GM23338 (cell line): ENCODE measurements around the gene HOXD9. TPM values are rescaled to one million over a fixed set of nuclear protein-coding genes. Genes with fewer than 3 reads are reported as not detected.

Source experiments
- ATAC-seq: fragments of 200-7000 bp; cut with Tn5 transposase; 3 replicates; pipeline ENCODE4 v1.9.1; 2020
- DNase-seq: peaks from one replicate; pipeline ENCODE4 v3.0.0-alpha.2; 2015; ENCODE audit warnings: low spot score
- H2AFZ ChIP-seq: fragments of 200-600 bp; sonication (generic); 2 replicates; pipeline ENCODE4 v1.8.0; 2016; ENCODE audit warnings: antibody characterized with exemption, mild to moderate bottlenecking, moderate library complexity
- H3F3A ChIP-seq: fragments of 200-600 bp; sonication (generic); replicated peaks from 2 replicates; pipeline ENCODE4 v1.8.0; 2017; ENCODE audit warnings: antibody characterized with exemption, mixed run types, low read depth
- H3K27ac ChIP-seq: fragments of 200-600 bp; sonication (generic); 2 replicates; pipeline ENCODE4 v1.6.1; 2016; ENCODE audit warnings: low read depth
- H3K27me3 ChIP-seq: fragments of 200-600 bp; sonication (generic); 2 replicates; pipeline ENCODE4 v1.8.0; 2016; ENCODE audit warnings: mild to moderate bottlenecking, mixed run types, moderate library complexity; ENCODE audit not compliant: insufficient read depth
- H3K36me3 ChIP-seq: fragments of 200-600 bp; sonication (generic); 2 replicates; pipeline ENCODE4 v1.8.0; 2016; ENCODE audit warnings: mild to moderate bottlenecking; ENCODE audit not compliant: insufficient read depth
- H3K4me1 ChIP-seq: fragments of 200-600 bp; sonication (generic); 2 replicates; pipeline ENCODE4 v1.8.0; 2016; ENCODE audit warnings: mild to moderate bottlenecking, moderate library complexity; ENCODE audit not compliant: insufficient read depth
- H3K4me2 ChIP-seq: fragments of 200-600 bp; sonication (generic); 2 replicates; pipeline ENCODE4 v1.7.1; 2017; ENCODE audit warnings: mixed run types
- H3K4me3 ChIP-seq: fragments of 200-600 bp; sonication (generic); 2 replicates; pipeline ENCODE4 v1.6.1; 2016; ENCODE audit warnings: mixed run types
- H3K79me2 ChIP-seq: fragments of 200-600 bp; sonication (generic); replicated peaks from 2 replicates; pipeline ENCODE4 v1.8.0; 2017; ENCODE audit warnings: mild to moderate bottlenecking; ENCODE audit not compliant: insufficient read depth
- H3K9me2 ChIP-seq: fragments of 200-600 bp; sonication (generic); 2 replicates; pipeline ENCODE4 v1.8.0; 2017; ENCODE audit not compliant: insufficient read depth
- H4K20me1 ChIP-seq: fragments of 200-600 bp; sonication (generic); replicated peaks from 2 replicates; pipeline ENCODE4 v1.8.0; 2017; ENCODE audit warnings: mild to moderate bottlenecking; ENCODE audit not compliant: insufficient read depth
- H3K27ac Mint-ChIP-seq: 2 replicates; pipeline ENCODE4 v1.8.0; 2020; ENCODE audit warnings: inconsistent platforms, mild to moderate bottlenecking, moderate library complexity, mixed read lengths
- H3K27me3 Mint-ChIP-seq: 3 replicates; pipeline ENCODE4 v1.8.0; 2022; ENCODE audit warnings: low read depth, mild to moderate bottlenecking, moderate library complexity, mixed read lengths, inconsistent platforms; ENCODE audit not compliant: insufficient read depth, poor library complexity
- H3K36me3 Mint-ChIP-seq: 3 replicates; pipeline ENCODE4 v1.8.0; 2021; ENCODE audit warnings: low read depth, mild to moderate bottlenecking, inconsistent platforms, moderate library complexity, mixed read lengths
- H3K4me1 Mint-ChIP-seq: 3 replicates; pipeline ENCODE4 v1.8.0; 2020; ENCODE audit warnings: mild to moderate bottlenecking, inconsistent platforms, mixed read lengths
- H3K4me3 Mint-ChIP-seq: 3 replicates; pipeline ENCODE4 v1.8.0; 2021; ENCODE audit warnings: moderate library complexity, mild to moderate bottlenecking, inconsistent platforms, mixed read lengths
- H3K9me3 Mint-ChIP-seq: 3 replicates; pipeline ENCODE4 v1.8.0; 2020; ENCODE audit warnings: moderate library complexity, mild to moderate bottlenecking, inconsistent platforms, mixed read lengths
- EZH2 ChIP-seq: fragments of 200-600 bp; sonication (generic); IDR thresholded peaks from one replicate; pipeline ENCODE4 v1.8.0; 2017; ENCODE audit warnings: antibody characterized with exemption, mild to moderate bottlenecking, low read depth; ENCODE audit not compliant: unreplicated experiment
- JUNB ChIP-seq: IDR thresholded peaks from one replicate; pipeline ENCODE4 v1.6.1; 2016; ENCODE audit warnings: antibody characterized with exemption; ENCODE audit not compliant: unreplicated experiment
- NANOG ChIP-seq: IDR thresholded peaks from 2 replicates; pipeline ENCODE4 v1.6.1; 2016; ENCODE audit warnings: antibody characterized with exemption, borderline replicate concordance
- POLR2AphosphoS5 ChIP-seq: IDR thresholded peaks from 2 replicates; pipeline ENCODE4 v1.6.1; 2016; ENCODE audit warnings: antibody characterized with exemption, low read depth
- ZNF114 ChIP-seq: fragments of 250-450 bp; sonication (Bioruptor Pico); IDR thresholded peaks from 2 replicates; pipeline ENCODE4 v1.5.0; 2020; ENCODE audit warnings: mild to moderate bottlenecking, moderate library complexity
- ZNF331 ChIP-seq: fragments of 250-450 bp; sonication (Bioruptor Pico); IDR thresholded peaks from 2 replicates; pipeline ENCODE4 v1.5.0; 2020; ENCODE audit warnings: low read depth, mild to moderate bottlenecking, moderate library complexity
- ZNF462 ChIP-seq: fragments of 250-450 bp; sonication (Bioruptor Pico); IDR thresholded peaks from 2 replicates; pipeline ENCODE4 v1.5.0; 2020; ENCODE audit warnings: mild to moderate bottlenecking, moderate library complexity
- polyA plus RNA-seq: library from polyadenylated mRNA; unstranded; fragments of >200 nt; fragmentation: Nextera tagmentation; extraction: Ambion mirVana; gene quantifications from 2 replicates; pipeline ENCODE4 v1.2.1, GENCODE V29; 2016
- total RNA-seq: library from RNA; depleted of rRNA; stranded (reverse); fragments of >200 nt; shearing (Covaris generic); gene quantifications from 2 replicates; pipeline ENCODE4 v1.2.3, GENCODE V29; 2014
- TF ChIP-seq, protein P1 (sequence below), 2 experiments: fragments of 200-600 bp in 1 of 2; sonication (generic) in 1 of 2; conservative IDR thresholded peaks; 2 replicates each; pipeline versions ENCODE4 v1.5.1 to v1.6.1; 2016 to 2017; ENCODE audit warnings: antibody characterized with exemption in 2 of 2, low read depth in 2 of 2, mild to moderate bottlenecking in 2 of 2, moderate library complexity in 1 of 2

The HOXD9 gene
- total and polyA plus RNA-seq, 2 experiments from 2014 or later, result not detected

DNA sequence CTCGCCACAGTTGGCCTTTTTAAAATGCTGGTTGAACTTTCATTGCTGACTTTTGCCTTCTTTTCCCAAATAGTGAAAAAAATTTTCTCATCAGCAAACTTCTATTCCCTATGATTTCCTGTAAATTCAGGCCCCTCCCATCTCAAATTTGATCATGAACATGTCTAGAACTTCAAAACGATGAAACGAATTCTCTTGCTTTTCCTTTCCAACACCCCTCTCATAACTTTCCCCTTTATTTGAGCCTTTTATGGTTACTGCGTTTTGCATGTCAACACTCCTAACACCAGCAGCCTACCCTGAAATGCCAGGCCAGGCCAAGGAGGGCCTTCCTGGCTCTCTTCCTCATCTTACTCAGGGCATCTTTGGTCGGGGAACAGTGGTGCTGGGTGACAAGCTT, 31.7 kb upstream of the HOXD9 start:
- peaks cover 25% of the 10 kb centered on the region for H3K4me1 Mint-ChIP-seq
- Histone ChIP-seq H3K4me3 (no peak overlapping the region), H3K27ac (no peak overlapping the region), H4K20me1 (peaks cover 40% of the 10 kb centered on the region), H3K9me2 (no peaks in the 10 kb centered on the region), H3K4me1 (peaks cover 56% of the 10 kb centered on the region), H3K4me2 (no peak overlapping the region), H3K36me3 (no peaks in the 10 kb centered on the region), H3K79me2 (no peaks in the 10 kb centered on the region), H2AFZ (no peak overlapping the region), H3K27me3 (peaks cover 99% of the 10 kb centered on the region), H3F3A (peaks cover 46% of the 10 kb centered on the region)
- H3K4me3 Mint-ChIP-seq, result no peak overlapping the region
- H3K36me3 Mint-ChIP-seq, result no peaks in the 10 kb centered on the region; the same call in 2 of the 3 replicates
- TF ChIP-seq NANOG, result no peak
- no peak for TF ChIP-seq JUNB
- TF ChIP-seq ZNF114 (CRISPR knock-in tag), result no peak
- TF ChIP-seq ZNF331 (CRISPR knock-in tag), result no peak
- no peak for TF ChIP-seq POLR2AphosphoS5
- peak; percentile 61 for TF ChIP-seq EZH2
- DNase-seq (peak; percentile 11), ATAC-seq (no peak)
- peaks cover 7% of the 10 kb centered on the region; the same call in 2 of the 3 replicates for H3K9me3 Mint-ChIP-seq
- no peak overlapping the region for H3K27ac Mint-ChIP-seq
- H3K27me3 Mint-ChIP-seq, result peaks cover 95% of the 10 kb centered on the region

DNA sequence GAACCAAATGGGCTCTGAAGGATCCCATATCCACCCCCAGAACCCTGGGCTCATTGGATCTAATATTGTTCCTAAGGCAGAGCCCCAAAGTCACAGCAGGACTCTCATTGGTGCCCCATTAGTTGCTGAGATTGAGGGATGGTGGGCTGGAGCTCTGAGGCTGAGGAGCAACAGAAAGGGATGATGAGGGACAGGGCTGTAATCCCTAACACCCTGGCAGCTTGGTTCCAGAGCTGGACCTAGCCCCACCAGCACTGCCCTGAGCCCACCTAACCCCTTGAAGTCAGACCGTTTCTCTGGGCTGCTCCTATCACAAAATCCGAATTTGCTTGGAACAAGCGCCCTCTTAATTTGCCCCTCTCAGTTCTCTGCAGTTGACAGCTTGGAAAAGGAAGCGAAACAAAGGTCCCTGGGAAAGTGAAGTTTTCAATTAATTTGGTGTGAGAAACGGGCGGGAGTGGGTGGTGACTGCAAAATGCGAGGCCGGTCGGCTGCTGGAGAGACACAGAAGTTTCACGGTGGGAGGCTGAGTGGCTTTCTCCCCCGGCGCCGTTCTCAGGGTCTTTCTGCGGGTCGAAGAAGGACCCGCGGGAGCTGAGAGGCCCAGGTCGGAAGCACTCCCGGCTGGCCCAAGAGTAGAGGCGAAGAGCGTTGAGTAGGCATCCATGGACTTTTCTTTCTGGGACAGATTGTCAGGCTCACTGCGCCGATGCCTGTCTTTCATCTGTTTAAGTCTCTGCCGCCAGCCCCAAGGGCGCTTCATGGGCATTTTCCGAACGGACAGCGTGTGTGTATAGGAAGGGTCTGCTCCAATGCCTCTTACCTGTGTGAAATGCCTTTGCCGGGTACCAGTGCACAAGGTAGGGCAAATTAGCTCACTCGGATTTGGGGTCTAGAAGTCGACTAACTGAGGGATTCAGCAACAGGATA, 30.9 kb upstream of the HOXD9 start:
- Histone ChIP-seq H4K20me1 (peaks cover 38% of the 10 kb centered on the region), H3F3A (peaks cover 51% of the 10 kb centered on the region), H3K4me3 (peak overlapping the region; percentile 42; the same call in 1 of the 2 replicates), H2AFZ (no peak overlapping the region), H3K4me2 (peak overlapping the region; percentile 35), H3K27me3 (peaks cover 99% of the 10 kb centered on the region), H3K36me3 (no peaks in the 10 kb centered on the region), H3K27ac (no peak overlapping the region), H3K4me1 (peaks cover 56% of the 10 kb centered on the region), H3K79me2 (no peaks in the 10 kb centered on the region), H3K9me2 (no peaks in the 10 kb centered on the region)
- H3K9me3 Mint-ChIP-seq, result peaks cover 7% of the 10 kb centered on the region; the same call in 2 of the 3 replicates
- ATAC-seq (peak; percentile 1; the same call in 2 of the 3 replicates), DNase-seq (peak; percentile 45)
- H3K4me3 Mint-ChIP-seq, result peak overlapping the region; percentile 37
- H3K4me1 Mint-ChIP-seq, result peaks cover 28% of the 10 kb centered on the region
- peaks cover 95% of the 10 kb centered on the region for H3K27me3 Mint-ChIP-seq
- no peaks in the 10 kb centered on the region; the same call in 2 of the 3 replicates for H3K36me3 Mint-ChIP-seq
- H3K27ac Mint-ChIP-seq, result no peak overlapping the region
- TF ChIP-seq, protein P1, sequence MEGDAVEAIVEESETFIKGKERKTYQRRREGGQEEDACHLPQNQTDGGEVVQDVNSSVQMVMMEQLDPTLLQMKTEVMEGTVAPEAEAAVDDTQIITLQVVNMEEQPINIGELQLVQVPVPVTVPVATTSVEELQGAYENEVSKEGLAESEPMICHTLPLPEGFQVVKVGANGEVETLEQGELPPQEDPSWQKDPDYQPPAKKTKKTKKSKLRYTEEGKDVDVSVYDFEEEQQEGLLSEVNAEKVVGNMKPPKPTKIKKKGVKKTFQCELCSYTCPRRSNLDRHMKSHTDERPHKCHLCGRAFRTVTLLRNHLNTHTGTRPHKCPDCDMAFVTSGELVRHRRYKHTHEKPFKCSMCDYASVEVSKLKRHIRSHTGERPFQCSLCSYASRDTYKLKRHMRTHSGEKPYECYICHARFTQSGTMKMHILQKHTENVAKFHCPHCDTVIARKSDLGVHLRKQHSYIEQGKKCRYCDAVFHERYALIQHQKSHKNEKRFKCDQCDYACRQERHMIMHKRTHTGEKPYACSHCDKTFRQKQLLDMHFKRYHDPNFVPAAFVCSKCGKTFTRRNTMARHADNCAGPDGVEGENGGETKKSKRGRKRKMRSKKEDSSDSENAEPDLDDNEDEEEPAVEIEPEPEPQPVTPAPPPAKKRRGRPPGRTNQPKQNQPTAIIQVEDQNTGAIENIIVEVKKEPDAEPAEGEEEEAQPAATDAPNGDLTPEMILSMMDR (conservative IDR thresholded peaks at IDR 0.05; ENCODE audit: low read depth in 2 of 2), result no peak
- no peak for TF ChIP-seq ZNF462 (CRISPR knock-in tag)
- no peak for TF ChIP-seq POLR2AphosphoS5
- no peak for TF ChIP-seq NANOG
- no peak for TF ChIP-seq ZNF331 (CRISPR knock-in tag)
- no peak for TF ChIP-seq ZNF114 (CRISPR knock-in tag)
